Activated naive CD8-positive, alpha-beta T cell treated with anti-CD3 and anti-CD28 coated beads, Interleukin-2, amount 50 U/mL, for 24 hours (primary cell): ENCODE results near the gene IRS1.

Experiments
- ATAC-seq: fragments of 150-1000 bp; cut with Tn5 transposase; one replicate; pipeline ENCODE4 v1.10.0; 2021
- DNase-seq: peaks from one replicate; pipeline ENCODE4 v3.0.0; 2021
- H3K27ac Mint-ChIP-seq: one replicate; pipeline ENCODE4 v1.8.0; 2021; ENCODE audit warnings: mild to moderate bottlenecking, mixed read lengths
- H3K27me3 Mint-ChIP-seq: one replicate; pipeline ENCODE4 v1.8.0; 2021; ENCODE audit warnings: mixed read lengths
- H3K36me3 Mint-ChIP-seq: one replicate; pipeline ENCODE4 v1.8.0; 2021; ENCODE audit warnings: low read depth, mixed read lengths
- H3K4me1 Mint-ChIP-seq: one replicate; pipeline ENCODE4 v1.8.0; 2021; ENCODE audit warnings: mixed read lengths
- H3K4me3 Mint-ChIP-seq: one replicate; pipeline ENCODE4 v1.8.0; 2021; ENCODE audit warnings: mild to moderate bottlenecking, moderate library complexity, mixed read lengths
- H3K9me3 Mint-ChIP-seq: one replicate; pipeline ENCODE4 v1.8.0; 2021; ENCODE audit warnings: mixed read lengths

Gene IRS1

DNA sequence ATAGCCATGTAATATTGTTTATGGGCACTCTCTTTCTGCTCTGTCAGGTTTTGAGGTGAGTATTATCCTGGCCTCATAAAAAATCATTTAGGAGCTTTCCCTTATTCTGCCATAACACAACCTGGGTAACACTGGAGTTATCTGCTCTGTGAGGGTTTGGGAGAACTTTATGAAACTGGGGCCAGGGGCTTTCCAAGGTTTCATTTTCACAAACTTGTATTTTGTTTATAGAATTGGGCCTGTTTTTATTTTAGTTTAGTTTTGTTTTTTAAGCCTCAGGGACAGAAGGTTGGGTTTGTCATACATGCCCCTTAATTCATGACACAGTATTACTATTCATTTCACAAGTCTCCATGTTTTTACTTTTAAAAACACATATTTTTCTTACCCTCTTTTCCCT is 83.5 kb downstream of the IRS1 start:
- ATAC-seq (no peak), DNase-seq (no peak)
- no peak overlapping the region for H3K4me3 Mint-ChIP-seq
- H3K27me3 Mint-ChIP-seq, result peaks cover 11% of the 10 kb centered on the region
- H3K4me1 Mint-ChIP-seq, result no peaks in the 10 kb centered on the region
- no peak overlapping the region for H3K27ac Mint-ChIP-seq
- H3K9me3 Mint-ChIP-seq, result no peaks in the 10 kb centered on the region
- H3K36me3 Mint-ChIP-seq, result no peaks in the 10 kb centered on the region

DNA sequence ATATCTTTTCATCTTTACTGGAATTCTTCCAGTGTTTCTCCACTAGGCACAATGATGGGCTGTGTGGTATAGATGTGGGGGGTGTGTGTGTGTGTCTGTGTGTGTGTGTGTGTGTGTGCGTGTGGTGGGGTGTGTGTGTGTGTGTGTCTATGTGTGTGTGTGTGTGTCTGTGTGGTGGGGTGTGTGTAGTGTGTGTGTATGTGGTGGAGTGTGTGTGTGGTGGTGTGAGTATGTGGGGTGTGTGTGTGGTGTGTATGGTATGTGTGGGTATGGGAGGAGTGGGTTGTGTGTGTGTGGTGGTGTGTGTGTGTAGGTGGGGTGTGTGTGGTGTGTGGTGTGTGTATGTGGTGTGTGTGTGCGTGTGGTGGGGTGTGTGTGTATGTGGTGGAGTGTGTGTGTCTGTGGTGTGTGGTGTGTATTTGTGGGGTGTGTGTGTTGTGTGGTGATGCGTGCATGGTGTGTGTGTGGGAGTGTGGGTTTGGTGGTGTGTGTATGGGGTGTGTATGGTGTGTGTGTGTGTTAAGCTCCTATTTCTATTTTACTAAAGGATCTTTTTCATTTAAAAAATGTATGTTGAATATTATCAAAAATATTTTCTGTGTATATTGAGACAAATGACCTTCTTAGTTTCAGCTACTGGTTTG is 84.2 kb downstream of the IRS1 start:
- no peak overlapping the region for H3K4me3 Mint-ChIP-seq
- no peaks in the 10 kb centered on the region for H3K4me1 Mint-ChIP-seq
- DNase-seq (no peak), ATAC-seq (no peak)
- no peak overlapping the region for H3K27ac Mint-ChIP-seq
- H3K27me3 Mint-ChIP-seq, result peaks cover 6% of the 10 kb centered on the region
- no peaks in the 10 kb centered on the region for H3K36me3 Mint-ChIP-seq
- no peaks in the 10 kb centered on the region for H3K9me3 Mint-ChIP-seq

DNA sequence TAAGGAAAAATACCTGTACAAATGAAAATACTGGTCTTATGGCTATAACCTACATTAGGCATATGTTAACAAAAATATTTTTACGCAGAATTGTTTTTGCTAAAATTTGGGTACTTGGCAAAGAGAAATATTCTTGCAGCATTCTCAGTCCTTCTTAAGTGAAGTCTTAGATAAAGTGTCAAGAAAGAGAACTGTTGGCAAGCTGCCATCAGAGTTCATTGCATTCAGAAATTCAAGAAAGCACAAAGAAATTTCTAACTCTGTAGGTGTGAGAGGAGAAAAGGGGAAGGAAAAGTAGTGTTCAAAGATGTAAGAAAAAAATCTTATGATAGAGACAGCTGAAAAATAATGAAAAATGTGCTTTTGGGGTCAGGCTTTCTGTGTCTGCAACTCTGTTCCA is 86.7 kb downstream of the IRS1 start:
- Mint-ChIP-seq H3K4me3 (no peak overlapping the region), H3K27ac (no peak overlapping the region), H3K36me3 (no peaks in the 10 kb centered on the region), H3K4me1 (no peaks in the 10 kb centered on the region), H3K9me3 (no peaks in the 10 kb centered on the region), H3K27me3 (peaks cover 3% of the 10 kb centered on the region)
- DNase-seq, result no peak
- ATAC-seq, result no peak

DNA sequence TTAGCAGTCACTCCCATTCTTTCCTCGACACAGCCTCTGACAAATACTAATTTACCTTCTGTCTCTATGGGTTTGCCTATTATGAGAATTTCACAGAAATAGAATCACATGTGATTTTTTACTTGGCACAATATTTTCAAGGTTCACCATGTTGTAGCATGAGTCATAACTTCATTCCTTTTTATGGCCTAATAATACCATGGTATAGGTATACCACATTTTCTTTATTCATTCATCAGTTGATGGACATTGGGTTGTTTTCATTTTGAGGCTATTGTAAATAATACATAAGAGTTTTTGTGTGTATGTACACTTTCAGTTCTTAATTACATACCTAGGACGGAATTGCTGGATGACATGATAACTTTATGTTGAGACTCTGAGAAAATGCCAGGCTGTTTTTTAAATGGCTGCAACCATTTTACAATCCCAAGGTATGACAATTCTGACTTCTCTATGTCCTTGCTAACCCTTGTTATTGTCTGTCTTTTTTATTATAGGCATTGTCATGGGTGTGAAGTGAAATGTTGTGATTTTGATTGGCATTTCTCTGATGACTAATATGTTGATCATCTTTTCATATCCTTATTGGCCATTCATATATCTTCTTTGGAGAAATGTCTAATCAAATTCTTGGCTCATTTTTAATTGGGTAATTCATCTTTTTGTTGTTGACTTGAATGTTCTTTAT is 87.9 kb downstream of the IRS1 start:
- Mint-ChIP-seq H3K4me3 (no peak overlapping the region), H3K9me3 (no peaks in the 10 kb centered on the region), H3K4me1 (no peaks in the 10 kb centered on the region), H3K27ac (no peak overlapping the region), H3K27me3 (peaks cover 3% of the 10 kb centered on the region), H3K36me3 (no peaks in the 10 kb centered on the region)
- ATAC-seq (no peak), DNase-seq (no peak)

DNA sequence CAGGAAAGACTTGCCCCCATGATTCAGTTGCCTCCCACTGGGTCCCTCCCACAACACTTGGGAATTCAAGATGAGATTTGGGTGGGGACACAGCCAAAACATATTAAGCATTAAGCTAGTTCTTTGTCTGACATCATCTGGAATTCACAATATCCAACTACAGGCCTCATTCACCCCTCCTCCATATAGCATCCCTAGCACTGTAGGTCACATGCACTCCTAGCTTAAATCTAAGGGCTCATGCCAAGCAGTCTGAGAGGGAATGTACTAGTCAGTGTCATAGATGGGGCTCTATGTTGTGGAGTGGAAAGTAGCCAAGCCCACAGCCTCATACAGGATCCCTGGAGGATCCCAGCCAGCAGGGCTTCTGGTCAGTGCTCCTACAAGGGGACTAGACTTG is 92.1 kb downstream of the IRS1 start:
- no peak overlapping the region for H3K27ac Mint-ChIP-seq
- DNase-seq, result no peak
- H3K36me3 Mint-ChIP-seq, result no peaks in the 10 kb centered on the region
- H3K4me1 Mint-ChIP-seq, result no peaks in the 10 kb centered on the region
- H3K9me3 Mint-ChIP-seq, result no peaks in the 10 kb centered on the region
- H3K27me3 Mint-ChIP-seq, result no peaks in the 10 kb centered on the region
- no peak overlapping the region for H3K4me3 Mint-ChIP-seq
- ATAC-seq, result no peak

DNA sequence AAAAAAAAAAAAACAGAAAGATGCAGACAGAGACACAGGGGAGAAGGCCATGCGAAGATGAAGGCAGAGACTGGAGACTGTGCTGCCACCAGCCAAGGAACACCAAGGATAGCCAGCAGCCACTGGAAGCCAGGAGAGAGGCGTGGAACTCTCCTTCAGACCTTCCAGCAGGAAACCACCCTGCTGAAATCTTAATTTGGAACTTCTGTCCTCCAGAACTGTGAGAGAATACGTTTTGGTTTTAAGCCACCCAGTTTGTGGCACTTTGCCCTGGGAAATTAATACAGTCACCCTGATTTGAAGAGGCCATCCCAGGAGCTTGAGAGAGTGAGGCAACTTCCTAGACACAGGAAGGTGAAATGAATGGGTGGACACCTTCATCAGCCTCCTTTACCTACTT is 93.7 kb downstream of the IRS1 start:
- no peak for ATAC-seq
- H3K27ac Mint-ChIP-seq, result no peak overlapping the region
- H3K27me3 Mint-ChIP-seq, result no peaks in the 10 kb centered on the region
- peaks cover 4% of the 10 kb centered on the region for H3K4me1 Mint-ChIP-seq
- DNase-seq, result no peak
- H3K36me3 Mint-ChIP-seq, result no peaks in the 10 kb centered on the region
- no peaks in the 10 kb centered on the region for H3K9me3 Mint-ChIP-seq
- H3K4me3 Mint-ChIP-seq, result no peak overlapping the region

DNA sequence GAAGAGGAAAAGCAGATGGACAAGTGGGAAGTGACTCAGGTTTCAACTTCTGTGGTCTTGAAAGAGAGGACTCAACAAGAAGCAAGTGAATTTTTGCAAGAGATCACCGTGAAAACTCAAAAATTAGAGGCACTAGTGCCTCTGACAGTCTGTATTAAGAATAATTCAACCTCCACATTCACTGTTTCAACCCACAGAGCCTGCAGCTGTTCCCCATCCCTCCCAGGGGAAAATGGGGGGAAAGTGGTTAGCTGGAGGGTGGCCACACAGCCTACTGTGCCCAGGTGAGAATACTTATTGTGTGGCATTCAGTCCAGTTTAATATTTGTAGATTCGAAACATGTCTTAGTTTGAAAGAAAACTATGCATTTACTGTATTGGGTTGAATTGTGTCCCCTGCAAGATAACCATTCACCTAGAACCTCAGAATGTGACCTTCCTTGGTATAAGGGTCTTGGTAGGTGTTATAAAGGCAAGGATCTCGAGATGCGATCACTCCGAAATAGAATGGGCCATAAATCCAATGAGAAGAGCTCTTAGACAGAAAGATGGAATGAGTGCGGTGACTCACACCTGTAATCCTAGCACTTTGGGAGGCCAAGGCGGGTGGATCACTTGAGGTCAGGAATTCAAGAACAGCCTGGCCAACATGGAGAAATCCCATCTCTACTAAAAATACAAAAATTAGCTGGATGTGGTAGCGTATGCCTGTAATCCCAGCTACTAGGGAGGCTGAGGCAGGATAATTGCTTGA is 94.3 kb downstream of the IRS1 start:
- H3K9me3 Mint-ChIP-seq, result no peaks in the 10 kb centered on the region

DNA sequence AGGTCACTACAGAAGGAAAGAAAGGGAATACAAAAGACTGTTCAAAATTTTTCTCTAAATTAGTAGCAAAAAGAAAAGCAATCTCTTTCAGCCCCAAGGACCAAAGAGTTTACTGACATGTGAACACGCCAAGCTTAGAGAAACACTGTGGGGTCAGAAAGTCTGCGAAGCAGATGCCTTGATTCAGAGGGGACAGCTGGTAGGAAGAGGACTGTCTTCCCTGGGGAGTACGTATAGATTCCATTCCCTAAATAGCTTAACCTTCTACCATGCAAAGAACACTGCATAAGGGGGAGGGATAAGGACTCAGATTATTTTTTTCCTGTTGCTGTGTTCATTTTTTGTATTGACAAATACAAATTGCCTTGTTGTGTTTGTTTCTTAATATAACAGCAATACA is 96.1 kb downstream of the IRS1 start:
- no peaks in the 10 kb centered on the region for H3K9me3 Mint-ChIP-seq
- H3K4me3 Mint-ChIP-seq, result no peak overlapping the region
- peaks cover 6% of the 10 kb centered on the region for H3K4me1 Mint-ChIP-seq
- DNase-seq (no peak), ATAC-seq (no peak)
- H3K27me3 Mint-ChIP-seq, result peaks cover 4% of the 10 kb centered on the region
- H3K36me3 Mint-ChIP-seq, result no peaks in the 10 kb centered on the region
- no peak overlapping the region for H3K27ac Mint-ChIP-seq

More for the DNA sequence above, 94.3 kb downstream of the IRS1 start:
- DNase-seq (no peak), ATAC-seq (no peak)
- Mint-ChIP-seq H3K4me3 (no peak overlapping the region), H3K27ac (no peak overlapping the region), H3K36me3 (no peaks in the 10 kb centered on the region), H3K4me1 (peaks cover 6% of the 10 kb centered on the region), H3K27me3 (no peaks in the 10 kb centered on the region)

DNA sequence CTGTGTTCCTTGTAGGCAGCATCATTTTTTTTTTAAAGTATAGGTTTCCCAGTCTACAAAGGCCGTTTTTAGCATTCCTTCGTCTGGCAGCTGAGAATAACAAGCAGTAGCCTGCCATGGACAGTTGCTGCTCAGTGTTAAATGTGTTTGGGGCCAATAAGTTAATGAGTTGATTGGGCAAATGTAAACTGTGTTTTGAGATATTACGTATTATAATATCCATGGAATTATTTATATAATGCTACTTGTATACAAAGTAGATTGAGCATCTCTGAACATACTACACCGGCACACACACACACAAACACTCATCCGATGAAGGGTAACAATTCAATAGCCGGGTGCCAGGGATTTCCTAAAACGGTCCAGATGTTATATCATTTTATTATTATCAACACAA is 97.2 kb downstream of the IRS1 start:
- Mint-ChIP-seq H3K27ac (no peak overlapping the region), H3K4me3 (no peak overlapping the region), H3K27me3 (peaks cover 4% of the 10 kb centered on the region), H3K4me1 (peaks cover 6% of the 10 kb centered on the region), H3K9me3 (no peaks in the 10 kb centered on the region), H3K36me3 (no peaks in the 10 kb centered on the region)
- no peak for DNase-seq
- ATAC-seq, result no peak

DNA sequence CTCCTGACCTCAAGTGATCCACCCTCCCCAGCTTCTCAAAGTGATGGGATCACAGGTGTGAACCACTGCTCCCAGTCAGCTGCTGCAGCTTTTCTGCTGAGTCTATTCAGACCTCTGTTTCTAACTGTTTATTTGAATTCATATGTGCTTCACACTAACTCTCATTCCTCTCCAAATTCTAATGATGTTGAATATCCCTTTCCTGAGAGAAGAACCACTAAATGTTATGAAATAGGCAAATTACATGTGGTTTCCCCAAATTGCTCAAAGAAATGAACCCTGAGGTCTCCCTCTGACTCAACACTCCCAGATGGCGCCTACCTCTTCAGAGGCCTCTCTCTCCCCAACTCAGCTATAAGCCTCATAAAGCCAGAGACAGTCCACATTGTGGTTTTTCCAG is 98.6 kb downstream of the IRS1 start:
- H3K27ac Mint-ChIP-seq, result peak overlapping the region; percentile 22
- H3K4me3 Mint-ChIP-seq, result no peak overlapping the region
- peak; percentile 61 for ATAC-seq
- no peak for DNase-seq
- peaks cover 4% of the 10 kb centered on the region for H3K27me3 Mint-ChIP-seq
- H3K9me3 Mint-ChIP-seq, result no peaks in the 10 kb centered on the region
- no peaks in the 10 kb centered on the region for H3K36me3 Mint-ChIP-seq
- H3K4me1 Mint-ChIP-seq, result peaks cover 6% of the 10 kb centered on the region

DNA sequence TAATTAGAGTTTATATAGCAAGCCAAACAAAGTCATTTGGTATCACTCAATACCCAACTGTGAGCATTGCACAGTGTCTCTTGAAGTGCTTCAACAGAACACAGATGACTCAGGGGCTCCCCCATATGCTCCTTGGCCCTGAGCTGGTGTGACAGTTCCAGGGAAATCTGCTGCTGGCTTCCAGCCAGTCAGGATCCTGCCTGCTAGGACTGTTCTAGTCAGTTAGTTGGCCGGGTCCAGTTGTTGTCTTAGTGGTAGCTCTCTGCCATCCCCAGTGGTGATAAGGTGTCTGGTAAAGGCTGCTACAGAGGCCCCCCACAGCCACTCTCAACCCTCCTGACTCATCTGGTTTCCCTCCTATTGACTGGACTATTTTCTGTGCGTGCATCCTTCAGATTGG is 100.3 kb downstream of the IRS1 start:
- Mint-ChIP-seq H3K4me1 (peaks cover 6% of the 10 kb centered on the region), H3K27me3 (peaks cover 4% of the 10 kb centered on the region), H3K36me3 (no peaks in the 10 kb centered on the region), H3K9me3 (no peaks in the 10 kb centered on the region), H3K4me3 (no peak overlapping the region), H3K27ac (no peak overlapping the region)
- ATAC-seq (no peak), DNase-seq (no peak)

DNA sequence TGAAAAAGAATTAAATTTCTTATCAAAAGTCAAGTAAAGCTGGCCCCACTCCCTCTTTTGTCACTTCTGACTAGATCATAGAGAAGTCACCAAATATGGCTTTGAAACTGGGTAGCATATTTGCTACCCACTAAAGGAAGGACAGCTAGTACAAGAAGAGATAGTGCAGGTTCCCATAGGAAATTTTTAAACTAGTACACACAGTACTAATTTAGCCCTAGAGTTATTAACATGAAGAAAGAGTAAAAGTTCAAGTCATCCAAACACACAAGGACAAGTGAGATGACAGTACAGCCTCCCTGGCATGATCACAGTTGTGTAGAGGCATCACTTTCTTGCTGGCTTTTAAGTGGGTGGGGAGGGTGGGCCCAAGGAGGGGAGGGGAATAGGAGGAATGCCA is 100.9 kb downstream of the IRS1 start:
- Mint-ChIP-seq H3K36me3 (no peaks in the 10 kb centered on the region), H3K9me3 (no peaks in the 10 kb centered on the region), H3K4me1 (peaks cover 9% of the 10 kb centered on the region), H3K27me3 (peaks cover 4% of the 10 kb centered on the region), H3K4me3 (no peak overlapping the region), H3K27ac (no peak overlapping the region)
- ATAC-seq, result no peak
- DNase-seq, result no peak

DNA sequence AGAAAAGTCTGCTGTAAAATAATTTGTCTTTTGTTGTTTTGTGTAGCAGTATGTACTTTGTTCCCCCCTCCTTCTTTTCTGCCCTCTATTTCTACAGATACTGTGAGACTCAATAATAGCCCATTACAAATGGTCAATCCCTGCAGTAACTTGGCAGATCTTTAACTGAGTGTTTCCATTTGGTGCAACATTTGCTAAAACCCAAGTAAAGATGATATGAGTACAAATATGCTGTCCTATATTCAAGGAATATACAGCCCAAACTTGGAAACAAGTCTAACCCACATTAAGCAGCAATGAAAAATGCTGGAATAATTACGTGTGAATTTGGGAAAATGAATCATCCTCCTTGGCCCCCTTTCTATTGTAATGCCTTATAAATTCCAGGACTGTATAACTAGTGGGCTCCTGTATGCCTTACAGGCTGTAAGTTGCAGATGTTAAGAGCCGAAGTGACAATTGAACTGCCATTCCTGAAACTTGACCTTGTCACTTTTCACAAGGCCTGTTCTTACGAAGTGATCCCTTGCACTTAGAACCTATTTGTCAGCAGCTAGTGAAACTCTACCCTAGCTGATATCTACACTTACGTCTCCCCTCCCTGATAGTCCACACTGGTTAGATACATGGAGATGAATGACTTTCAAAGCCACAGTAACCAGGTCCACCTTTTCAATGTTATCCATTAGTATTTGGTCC is 104.9 kb downstream of the IRS1 start:
- Mint-ChIP-seq H3K27me3 (peaks cover 8% of the 10 kb centered on the region), H3K27ac (no peak overlapping the region)
- no peak for ATAC-seq

DNA sequence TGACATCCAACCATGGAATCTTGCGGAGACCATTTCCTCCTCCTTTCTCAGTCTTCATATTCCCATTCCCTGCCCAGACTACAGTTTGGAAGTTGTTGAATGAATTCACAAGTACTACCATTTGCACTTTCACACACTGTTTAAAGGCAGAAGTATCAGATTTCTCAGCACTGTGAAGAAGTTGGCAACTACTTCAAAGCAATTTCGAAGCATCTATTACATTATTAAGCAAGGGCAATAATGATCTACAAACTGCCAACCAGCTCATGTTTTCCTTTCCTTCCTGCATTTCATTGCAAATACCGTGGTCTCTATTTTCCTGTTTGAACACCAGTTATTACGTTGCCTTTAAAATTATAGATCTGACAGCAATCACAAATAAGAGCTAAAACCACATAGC is 105.5 kb downstream of the IRS1 start:
- H3K27me3 Mint-ChIP-seq, result peaks cover 5% of the 10 kb centered on the region
- peaks cover 9% of the 10 kb centered on the region for H3K4me1 Mint-ChIP-seq
- H3K9me3 Mint-ChIP-seq, result no peaks in the 10 kb centered on the region
- H3K36me3 Mint-ChIP-seq, result no peaks in the 10 kb centered on the region
- DNase-seq, result no peak
- no peak for ATAC-seq
- H3K27ac Mint-ChIP-seq, result no peak overlapping the region
- H3K4me3 Mint-ChIP-seq, result no peak overlapping the region

More for the DNA sequence above, 104.9 kb downstream of the IRS1 start:
- H3K36me3 Mint-ChIP-seq, result no peaks in the 10 kb centered on the region
- no peaks in the 10 kb centered on the region for H3K9me3 Mint-ChIP-seq
- H3K4me1 Mint-ChIP-seq, result peaks cover 9% of the 10 kb centered on the region
- no peak for DNase-seq
- no peak overlapping the region for H3K4me3 Mint-ChIP-seq

DNA sequence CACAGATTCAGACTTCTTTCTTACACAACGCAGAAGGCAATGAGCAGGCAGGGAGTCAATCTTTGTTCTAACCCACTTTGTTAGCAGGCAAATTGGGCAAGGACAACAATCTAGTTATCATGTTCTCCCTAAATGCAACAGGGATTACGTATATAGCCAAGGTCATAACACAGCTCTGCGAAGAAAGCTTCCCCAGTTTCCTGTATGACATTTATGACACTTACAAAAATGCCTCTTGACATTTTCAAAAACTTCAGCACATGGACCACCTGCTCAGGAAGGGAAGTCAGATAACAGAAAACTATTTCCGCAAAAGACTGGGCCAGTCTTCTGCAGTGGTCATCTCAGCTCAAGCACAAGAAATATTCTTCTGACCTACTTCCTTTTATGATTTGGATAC is 106.1 kb downstream of the IRS1 start:
- Mint-ChIP-seq H3K27me3 (peaks cover 5% of the 10 kb centered on the region), H3K9me3 (no peaks in the 10 kb centered on the region)
- ATAC-seq, result no peak

More for the DNA sequence above, 106.1 kb downstream of the IRS1 start:
- H3K4me1 Mint-ChIP-seq, result peaks cover 9% of the 10 kb centered on the region
- no peaks in the 10 kb centered on the region for H3K36me3 Mint-ChIP-seq
- no peak for DNase-seq
- H3K4me3 Mint-ChIP-seq, result no peak overlapping the region
- H3K27ac Mint-ChIP-seq, result no peak overlapping the region
